GM19455 (cell line): Measurements from ENCODE around the gene GTF2IRD1.
"Not testable (repeated sequence)": the region's sequence is repeated elsewhere in the genome, so short reads cannot be mapped to it uniquely, and the experiment has no call there.

Experiments
- ATAC-seq: cut with Tn5 transposase; IDR thresholded peaks from one replicate; pipeline ENCODE4 v1.9.1; 2021; ENCODE audit not compliant: unreplicated experiment

GTF2IRD1 gene

DNA sequence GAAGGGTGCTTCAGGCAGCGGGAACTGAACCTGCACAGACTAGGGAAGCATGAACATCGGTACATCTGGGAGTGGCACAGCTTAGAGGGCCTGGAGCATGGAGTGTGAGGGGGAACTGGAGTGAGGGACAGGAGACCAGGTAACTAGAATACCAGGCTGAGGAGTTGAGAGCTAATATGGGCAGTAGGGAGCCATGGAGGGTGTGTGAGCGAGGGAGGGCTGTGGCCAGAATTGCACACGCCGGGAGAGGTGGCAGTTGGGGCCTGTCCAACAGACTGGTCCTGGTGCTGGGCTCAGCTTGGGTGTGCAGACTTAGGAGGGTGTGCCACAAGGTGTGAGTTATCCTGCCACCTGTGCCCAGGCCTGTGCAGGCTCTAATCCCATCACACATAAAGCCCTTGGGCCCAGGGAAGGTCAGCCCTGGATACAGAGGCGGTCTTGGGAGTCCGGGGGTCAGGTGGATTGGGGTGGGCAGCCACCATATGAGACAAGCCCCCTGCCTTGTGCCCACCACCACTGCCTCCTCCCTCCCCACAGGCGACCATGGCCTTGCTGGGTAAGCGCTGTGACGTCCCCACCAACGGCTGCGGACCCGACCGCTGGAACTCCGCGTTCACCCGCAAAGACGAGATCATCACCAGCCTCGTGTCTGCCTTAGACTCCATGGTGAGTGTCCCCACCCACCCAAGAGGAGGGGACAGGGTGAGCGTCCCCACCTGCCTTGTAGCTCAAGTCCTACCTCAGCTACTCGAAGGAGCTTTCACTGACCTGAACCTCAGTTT lies 54.0 kb downstream of the GTF2IRD1 start:
- ATAC-seq = no peak

DNA sequence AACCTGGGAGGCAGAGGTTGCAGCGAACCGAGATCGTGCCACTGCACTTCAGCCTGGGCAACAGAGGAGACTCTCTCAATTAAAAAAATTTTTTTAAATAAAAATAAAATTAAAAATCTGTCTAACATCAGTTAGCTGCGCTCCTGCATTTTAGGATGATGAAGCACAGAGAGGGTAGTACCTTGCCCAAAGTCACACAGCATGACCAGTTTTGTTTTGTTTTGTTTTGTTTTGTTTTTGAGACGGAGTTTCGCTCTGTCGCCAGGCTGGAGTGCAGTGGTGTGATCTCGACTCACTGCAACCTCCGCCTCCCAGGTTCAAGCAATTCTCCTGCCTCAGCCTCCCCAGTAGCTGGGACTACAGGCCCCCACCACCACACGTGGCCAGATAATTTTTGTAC lies 55.7 kb downstream of the GTF2IRD1 start:
- ATAC-seq = not testable (repeated sequence)

DNA sequence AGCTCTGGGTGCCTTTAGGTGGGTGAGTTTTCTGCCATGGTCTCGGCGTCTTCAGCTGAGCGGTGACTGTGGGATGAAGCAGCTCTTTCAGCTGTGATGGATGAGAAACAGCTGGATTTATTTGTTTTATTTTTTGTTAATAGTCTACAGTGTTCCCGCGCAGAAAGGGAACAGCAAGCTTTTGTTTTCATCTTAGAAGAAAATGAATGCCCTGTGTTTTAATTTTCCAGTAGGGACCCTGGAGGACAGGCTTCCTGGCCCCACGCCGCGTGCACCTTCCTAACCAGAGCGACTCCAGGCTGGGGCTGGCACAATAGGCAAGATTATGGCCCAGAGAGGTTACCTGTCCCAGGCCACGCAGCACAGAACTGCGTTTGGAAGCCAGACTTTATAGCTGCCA lies 57.6 kb downstream of the GTF2IRD1 start:
- no peak for ATAC-seq

DNA sequence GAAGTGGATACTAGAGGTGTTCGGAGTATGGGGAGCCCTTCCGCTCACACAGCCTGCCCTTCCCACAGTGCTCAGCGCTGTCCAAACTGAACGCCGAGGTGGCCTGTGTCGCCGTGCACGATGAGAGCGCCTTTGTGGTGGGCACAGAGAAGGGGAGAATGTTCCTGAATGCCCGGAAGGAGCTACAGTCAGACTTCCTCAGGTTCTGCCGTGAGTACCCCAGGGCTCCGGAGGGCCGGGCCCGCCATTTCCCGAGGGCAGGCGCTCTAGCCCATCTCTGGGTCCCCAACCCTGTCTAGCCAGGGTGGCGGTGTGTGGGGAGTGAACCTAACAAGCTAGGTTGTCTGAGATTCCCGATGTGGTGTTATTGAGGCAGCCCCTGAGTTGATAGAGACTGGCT lies 59.1 kb downstream of the GTF2IRD1 start:
- no peak for ATAC-seq

DNA sequence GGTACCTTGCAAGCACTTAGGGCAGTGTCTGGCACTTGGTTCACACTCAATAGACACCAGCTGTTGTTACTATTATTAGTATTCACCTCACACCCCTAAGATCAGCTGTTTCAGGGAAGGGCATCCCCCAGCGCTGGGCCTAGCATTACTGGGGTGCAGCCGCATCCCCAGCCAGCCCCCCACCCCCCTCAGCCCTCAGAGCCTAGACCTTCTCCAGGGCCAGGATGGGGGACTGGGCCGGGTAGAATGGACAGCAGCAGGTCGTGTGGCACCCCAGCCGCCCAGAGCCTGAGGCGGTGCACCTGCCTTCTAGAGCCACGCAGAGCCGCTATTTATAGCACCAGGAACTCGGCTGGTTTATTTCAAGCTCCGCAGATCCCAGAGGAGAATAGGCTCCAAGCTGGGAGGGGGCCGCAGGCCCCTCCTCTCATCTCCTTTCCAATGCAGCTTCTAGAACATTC lies 60.5 kb downstream of the GTF2IRD1 start:
- no peak for ATAC-seq

DNA sequence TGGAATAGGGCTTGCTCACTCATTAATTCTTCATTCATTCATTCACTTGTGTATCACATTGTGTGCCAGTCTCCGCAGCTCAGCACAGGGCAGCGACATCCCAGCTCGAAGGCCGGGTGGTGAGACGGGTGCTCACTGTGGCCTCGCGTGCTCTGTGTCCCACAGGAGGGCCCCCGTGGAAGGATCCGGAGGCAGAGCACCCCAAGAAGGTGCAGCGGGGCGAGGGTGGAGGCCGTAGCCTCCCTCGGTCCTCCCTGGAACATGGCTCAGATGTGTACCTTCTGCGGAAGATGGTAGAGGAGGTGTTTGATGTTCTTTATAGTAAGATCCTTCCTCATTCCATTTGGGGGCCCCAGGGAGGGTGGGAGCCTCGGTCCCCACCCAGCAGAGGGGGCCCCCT lies 61.6 kb downstream of the GTF2IRD1 start:
- ATAC-seq = no peak

DNA sequence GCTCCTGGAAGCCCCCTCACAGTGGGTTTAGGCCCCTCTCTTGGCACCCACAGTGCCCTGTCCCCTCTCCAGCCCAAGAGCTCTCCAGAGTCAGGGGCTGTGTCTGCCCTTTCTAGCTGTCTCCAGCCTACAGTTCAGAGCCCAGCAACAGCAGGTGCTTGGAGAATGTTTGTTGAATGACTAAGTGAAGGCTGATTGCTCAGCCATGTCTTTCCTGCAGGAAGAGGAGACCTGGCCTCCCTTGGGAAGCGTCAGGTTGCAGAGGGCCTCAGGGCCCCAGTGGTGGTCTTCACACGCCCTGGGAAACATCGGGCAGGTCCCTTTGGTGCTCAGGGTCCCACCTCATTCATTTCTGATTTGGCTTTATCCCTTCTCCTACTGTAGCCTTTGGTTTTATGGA lies 62.5 kb downstream of the GTF2IRD1 start:
- ATAC-seq = no peak

DNA sequence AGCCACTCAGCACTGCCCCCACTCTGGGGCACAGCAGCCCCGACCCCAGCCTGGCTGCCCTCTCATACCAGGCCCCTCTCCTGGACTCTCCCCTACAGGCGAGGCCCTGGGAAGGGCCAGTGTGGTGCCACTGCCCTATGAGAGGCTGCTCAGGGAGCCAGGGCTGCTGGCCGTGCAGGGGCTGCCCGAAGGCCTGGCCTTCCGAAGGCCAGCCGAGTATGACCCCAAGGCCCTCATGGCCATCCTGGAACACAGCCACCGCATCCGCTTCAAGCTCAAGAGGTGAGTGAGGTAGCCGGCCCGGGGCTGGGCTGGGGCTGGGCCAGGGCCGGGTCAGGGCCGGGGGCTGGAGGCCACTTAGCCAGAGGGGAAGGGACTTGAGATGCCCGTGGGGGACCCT lies 64.3 kb downstream of the GTF2IRD1 start:
- ATAC-seq = no peak

DNA sequence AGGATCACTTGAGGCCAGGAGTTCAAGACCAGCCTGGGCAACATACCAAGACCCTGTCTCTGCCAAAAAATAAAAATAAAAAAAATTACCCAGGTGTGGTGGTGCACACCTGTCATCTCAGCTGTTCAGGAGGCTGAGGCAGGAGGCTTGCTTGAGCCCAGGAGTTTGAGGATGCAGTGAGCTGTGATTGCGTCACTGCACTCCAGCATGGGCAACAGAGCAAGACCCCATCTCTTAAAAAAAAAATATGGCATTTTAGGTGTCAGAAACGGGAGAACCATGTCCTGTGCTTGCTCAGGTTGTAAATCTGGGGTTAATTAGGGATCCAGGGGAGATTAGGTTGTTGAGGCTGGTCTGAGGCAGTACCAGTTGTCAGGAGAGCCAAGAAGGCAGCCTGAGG lies 64.9 kb downstream of the GTF2IRD1 start:
- ATAC-seq = no peak

DNA sequence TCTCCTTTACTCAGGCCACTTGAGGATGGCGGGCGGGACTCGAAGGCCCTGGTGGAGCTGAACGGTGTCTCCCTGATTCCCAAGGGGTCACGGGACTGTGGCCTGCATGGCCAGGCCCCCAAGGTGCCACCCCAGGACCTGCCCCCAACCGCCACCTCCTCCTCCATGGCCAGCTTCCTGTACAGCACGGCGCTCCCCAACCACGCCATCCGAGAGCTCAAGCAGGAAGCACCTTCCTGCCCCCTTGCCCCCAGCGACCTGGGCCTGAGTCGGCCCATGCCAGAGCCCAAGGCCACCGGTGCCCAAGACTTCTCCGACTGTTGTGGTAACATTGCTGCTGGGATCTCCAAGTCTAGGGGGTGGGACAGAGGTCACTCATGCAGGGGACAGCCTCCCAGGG lies 65.7 kb downstream of the GTF2IRD1 start:
- no peak for ATAC-seq

DNA sequence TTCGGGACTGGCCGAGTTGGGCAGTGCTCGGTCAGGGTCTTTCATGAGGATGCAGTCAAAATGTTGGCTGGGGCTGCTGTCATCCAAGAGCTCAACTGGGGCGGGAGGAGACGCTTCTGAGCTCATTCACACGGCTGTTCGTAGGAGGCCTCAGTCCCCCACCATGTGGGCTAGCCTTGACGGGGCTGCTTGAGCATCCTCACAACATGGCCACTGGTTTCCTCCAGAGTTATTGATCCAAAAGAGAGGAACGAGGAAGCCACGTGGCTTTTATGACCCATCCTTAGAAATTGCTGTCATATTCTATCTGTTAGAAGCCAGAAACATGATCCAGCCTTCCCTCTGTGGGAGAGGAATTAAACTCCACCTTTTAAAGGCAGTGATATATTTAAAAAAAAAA lies 68.1 kb downstream of the GTF2IRD1 start:
- ATAC-seq = no peak

DNA sequence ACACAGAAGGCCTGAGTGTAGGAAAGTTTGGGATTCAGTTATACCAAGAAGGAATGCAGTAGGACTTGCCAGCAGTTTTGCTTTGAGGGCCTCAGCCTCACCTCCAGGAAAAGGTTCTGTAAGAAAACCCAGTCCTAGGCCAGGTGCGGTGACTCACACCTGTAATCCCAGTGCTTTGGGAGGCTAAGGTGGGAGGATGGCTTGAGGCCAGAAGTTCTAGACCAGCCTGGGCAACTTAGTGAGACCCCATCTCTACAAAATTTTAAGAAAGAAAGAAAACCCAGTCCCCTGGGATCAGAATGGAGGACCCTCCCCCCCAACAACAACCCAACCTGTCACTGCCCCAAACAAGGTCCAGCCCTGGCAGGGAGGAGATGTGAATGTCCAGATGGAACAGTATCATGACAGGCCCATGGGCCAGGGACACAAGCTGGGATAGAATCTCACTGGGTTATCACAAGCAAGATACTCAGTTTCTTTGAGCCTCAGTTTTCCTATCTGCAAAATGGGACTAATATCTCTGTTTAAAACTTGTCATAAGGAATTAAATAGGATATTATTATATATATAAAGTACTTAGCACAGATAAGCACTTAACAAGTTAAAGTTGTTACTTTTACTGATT lies 68.7 kb downstream of the GTF2IRD1 start:
- ATAC-seq = no peak

DNA sequence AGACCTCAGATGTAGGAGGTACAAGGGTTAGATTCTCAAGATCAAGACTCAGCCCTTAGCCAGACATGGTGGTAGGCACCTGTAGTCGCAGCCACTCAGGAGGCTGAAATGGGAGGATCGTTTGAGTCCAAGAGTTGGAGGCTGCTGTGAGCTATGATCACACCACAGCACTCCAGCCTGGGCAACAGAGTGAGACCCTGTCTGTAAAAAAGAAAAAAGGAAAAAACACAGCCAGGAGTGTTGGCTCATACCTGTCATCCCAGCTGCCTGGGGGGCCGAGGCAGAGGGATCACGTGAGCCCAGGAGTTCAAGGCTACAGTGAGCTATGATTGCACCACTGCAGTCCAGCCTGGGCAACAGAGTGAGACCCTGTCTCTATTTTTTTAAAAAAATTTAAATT lies 69.3 kb downstream of the GTF2IRD1 start:
- no peak for ATAC-seq

DNA sequence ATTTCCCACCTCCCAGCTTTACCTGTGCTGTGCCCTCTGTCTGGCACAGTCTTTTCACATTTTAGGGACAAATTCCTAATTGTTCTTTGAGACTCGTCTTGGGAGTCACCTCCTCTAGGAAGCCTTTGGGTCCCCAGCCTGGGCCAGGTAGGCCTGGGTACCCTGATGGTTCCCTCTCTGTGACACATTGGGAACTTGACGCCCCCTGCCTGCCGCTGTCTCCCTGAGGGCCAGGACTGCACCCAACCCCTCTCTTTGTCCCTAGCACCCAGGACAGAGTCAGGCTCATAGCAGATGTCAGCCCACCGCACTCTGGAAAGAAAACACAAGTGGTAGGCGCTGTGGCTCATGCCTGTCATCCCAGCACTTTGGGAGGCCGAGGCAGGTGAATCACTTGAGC lies 71.4 kb downstream of the GTF2IRD1 start:
- no peak for ATAC-seq

DNA sequence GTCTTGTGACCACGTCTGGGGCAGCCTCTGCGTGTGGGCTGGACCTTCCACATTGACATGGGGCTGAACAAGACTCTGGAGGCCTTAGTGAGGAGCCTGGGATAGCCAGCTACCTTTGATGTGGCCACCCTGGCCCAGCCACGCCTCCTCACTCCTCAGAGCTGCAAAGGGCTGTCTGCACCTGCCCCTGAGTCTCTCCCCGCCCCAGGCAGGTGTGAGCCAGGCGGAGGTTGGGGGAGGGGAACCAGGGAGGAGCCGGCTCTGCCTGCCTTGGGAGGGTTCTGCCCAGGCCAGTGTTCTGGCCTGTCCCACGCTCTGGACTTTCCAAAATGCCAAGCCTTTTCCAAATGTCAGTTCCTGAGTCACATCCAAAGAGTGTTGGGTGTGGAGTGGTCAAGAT lies 72.2 kb downstream of the GTF2IRD1 start:
- no peak for ATAC-seq

DNA sequence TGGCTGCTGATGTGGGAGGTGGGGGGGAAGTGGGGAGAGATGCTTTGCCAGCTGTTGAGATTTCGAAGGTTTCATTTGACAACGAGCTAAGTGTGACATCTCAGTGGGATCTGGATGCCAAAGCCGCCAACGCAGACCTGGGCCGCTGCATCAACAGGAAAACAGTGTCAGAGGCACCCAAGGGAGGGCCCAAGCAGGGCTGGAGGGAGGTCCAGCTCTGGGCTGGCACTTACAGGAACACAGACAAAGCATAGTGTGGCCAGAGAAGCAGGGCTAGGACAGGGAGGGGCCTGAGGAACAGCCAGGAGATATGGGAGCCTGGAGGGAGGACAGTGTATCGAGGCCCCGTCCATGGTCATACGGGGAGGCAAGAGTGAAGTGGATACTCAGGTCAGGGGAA lies 73.1 kb downstream of the GTF2IRD1 start:
- no peak for ATAC-seq

DNA sequence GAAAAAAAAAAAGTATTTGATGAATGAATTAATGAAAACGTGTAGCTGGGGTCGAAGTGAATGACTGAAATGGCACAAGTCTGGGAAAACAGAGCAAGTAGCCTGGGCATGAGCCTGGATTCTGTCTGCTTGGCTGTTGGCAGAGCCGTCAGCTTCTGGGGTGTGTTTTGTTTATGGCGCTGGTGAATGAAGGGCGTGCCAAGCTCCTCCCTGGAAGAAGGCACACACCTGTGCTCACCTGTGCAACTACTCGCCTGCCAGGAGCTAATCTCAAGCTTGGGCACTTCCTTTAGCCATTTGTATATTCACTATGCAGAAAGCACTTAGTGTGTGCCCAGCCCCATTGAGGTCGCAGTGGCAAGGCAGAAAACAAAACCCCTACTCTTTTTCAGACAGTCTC lies 74.1 kb downstream of the GTF2IRD1 start:
- no peak for ATAC-seq

DNA sequence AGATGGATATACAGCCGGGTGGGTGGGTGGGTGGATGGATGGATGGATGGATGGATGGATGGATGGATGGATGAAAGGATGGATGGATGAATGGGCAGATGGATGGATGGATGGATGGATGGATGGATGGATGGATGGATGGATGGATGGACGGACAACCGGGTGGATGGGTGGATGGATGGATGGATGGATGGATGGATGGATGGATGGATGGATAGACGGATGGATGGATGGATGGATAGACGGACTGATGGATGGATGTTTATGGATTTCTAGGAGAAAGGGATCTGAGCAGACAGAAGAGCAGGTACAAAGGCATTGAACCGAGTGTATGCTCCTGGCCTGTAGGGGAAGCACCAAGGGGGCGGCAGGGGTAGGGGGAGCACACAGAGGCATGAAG lies 75.1 kb downstream of the GTF2IRD1 start:
- ATAC-seq = not testable (repeated sequence)

DNA sequence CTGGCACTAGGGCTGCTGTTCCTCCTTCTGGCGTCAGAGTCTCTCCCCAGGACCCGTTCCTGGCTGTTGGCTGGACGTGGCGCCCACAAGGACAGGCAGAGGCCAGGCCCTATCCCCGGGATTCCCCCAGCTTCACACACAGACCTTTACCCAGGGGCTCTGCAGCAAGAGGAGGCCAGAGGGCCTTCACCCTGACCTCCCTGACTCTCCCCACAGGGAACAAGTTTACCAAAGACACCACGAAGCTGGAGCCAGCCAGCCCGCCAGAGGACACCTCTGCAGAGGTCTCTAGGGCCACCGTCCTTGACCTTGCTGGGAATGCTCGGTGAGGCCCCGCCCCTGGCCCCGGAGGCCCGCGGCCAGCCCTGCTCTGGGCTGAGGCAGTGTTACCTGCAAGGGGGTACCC lies 82.2 kb downstream of the GTF2IRD1 start:
- ATAC-seq = no peak

DNA sequence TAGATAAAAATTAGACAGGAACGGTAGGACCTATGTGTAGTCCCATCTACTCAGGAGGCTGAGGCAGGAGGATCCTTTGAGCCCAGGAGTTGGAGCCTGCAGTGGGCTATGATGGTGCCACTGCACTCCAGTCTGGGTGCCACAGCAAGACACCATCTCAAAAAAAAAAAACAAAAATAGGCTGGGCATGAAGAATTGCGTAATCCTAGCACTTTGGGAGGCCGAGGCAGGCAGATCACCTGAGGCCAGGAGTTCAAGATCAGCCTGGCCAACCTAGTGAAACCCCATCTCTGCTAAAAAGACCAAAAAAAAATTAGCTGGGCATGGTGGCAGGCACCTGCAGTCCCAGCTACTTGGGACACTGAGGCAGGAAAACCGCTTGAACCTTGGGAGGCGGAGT lies 88.2 kb downstream of the GTF2IRD1 start:
- ATAC-seq = not testable (repeated sequence)

DNA sequence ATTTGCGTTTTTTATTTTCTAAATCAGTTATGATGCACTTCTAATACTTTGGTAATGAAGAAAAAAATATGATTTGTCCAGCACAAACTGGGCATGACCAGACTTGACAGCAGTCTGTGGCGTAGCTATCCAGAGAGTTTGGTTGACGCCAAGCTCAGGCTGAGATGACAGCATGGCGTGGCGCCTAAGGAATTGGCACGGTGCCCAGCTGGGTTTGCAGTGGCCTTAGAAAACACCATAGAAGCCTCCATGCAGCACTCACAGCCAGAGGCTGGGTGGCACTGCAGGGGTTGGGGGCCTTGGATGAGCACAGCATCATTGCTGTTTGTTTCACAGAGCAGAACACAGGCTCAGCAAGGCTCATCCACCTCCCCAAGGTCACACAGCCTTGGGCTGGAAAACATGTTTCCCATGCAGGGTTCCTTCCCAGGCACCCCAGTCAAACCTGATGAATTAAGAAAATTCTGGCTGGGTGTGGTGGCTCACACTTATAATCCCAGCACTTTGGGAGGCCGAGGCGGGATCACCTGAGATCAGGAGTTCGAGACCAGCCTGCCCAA lies 88.9 kb downstream of the GTF2IRD1 start:
- ATAC-seq = no peak

DNA sequence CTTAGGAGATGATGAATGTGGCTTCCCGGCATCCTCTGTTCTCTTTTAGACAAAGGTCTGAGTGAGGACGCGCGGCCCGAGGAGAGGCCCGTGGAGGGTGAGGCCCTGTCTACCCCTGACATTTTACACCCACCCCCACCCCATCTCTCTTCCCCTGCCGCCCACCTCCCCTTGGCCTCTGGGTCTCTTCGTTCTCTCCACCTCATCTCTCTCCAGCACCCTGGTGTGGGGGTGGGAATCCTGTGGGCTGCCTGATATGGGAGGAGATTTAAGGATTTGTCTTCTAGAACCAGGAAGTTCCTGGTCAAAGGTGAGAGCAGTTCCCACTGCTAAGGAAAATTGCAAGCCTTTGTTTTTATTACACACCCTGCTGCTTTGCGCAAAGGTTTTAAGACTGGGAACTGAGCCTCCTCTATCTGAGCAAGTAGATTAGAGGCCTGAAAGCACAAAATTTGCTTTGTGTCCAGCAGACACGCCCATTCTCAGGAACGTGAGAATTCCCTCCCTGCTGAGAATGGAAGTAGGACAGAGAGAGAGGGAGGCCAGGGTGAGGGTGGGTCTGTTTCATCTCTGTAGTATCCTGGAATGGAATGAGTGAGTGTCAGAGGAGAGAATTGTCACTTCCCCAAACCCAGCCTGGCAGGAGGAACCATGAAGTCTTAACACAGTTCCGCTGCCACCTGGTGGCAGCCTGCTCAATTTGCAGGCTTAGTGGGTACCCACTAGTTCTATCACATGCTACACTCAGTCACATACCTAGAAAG lies 91.2 kb downstream of the GTF2IRD1 start:
- no peak for ATAC-seq
